GM21515 (cell line): ENCODE results near the gene CC2D1B.

Experiments used
- ATAC-seq: cut with Tn5 transposase; IDR thresholded peaks from one replicate; pipeline ENCODE4 v1.9.1; 2021; ENCODE audit not compliant: unreplicated experiment

The CC2D1B gene

DNA sequence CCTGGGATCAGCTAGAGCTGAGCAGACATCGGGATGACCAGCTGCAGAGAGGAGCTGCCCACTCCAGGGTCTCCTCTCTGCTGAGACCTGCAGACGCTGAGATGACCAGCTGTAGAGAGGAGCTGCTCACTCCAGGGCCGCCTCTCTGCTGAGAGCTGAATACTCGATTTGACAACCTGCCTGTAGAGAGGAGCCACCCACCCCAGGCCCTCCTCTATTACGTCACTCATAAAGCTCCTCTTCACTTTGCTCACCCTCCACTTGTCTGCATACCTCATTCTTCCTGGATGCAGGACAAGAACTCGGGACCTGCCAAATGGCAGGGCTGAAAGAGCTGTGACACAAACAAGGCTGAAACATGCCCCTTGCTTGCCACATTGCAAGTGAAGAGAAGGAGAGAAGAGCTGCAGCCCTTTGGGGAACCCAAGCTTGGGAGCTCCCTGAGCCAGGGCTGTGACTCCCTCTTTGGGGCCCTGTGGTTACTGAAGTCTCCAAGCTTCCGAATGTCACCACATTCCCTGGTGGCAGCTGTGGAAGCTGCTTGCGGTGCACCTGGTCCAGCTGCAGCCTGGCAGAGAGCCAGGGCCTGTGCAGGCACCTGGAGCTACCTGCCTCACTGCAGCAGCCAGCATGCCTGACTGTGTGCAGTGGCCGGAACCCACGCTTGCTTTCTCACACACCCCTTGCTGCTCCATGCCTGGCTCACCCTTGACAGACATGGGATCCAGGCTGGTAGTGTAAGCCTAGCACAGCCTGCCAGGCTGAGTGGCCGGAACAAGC, 59.6 kb downstream of the CC2D1B start:
- ATAC-seq: no peak

GRCh38 chr1:52305417-52306226, 60.4 kb downstream of the CC2D1B start:
- ATAC-seq: no peak
